Fibroblast of skin of abdomen (primary cell): ENCODE measurements around the gene SPNS2.

Experiments
- DNase-seq: peaks from one replicate; pipeline ENCODE4 v3.0.0-alpha.2; 2013

SPNS2 gene

DNA sequence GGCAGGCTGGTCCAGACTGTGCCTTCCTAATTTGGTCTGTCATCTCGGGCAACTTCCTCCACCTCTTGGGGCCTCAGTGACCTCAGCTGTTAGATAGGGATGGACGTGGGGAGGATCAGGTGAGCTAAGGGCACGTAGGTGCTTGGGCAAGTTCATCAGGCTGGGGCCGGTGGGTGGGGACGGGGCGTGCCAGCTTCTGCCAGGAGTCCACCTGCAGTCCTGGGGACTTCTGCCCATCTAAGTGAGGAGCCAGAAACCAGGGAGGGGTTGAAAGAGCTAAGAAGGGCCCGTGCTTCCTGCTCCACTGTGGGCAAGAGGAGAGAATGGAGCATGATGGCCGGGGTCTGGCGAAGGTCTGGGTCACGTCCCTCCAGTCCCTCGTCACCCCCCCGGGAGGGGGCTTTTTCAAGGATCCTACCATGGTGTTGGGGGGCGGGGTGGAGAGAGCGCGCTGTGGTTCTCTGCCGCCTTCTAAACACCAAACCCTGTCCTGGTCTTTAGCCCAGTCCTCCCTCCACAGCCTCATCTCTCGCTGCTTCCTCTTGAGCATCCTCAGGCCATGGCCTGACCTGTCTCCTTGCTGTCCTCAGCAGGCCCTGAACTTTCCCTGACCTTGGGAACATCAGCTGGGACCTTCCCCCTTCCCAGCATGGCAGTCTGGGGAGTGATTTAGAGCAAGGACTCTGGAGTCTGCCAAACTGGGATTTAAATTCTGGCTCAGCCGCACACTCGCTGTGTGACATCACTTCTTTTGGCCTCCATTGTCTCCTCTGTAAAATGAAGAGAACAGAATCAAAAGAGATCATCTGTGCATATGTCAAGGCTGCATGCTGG is 21.6 kb downstream of the SPNS2 start:
- no peak for DNase-seq

DNA sequence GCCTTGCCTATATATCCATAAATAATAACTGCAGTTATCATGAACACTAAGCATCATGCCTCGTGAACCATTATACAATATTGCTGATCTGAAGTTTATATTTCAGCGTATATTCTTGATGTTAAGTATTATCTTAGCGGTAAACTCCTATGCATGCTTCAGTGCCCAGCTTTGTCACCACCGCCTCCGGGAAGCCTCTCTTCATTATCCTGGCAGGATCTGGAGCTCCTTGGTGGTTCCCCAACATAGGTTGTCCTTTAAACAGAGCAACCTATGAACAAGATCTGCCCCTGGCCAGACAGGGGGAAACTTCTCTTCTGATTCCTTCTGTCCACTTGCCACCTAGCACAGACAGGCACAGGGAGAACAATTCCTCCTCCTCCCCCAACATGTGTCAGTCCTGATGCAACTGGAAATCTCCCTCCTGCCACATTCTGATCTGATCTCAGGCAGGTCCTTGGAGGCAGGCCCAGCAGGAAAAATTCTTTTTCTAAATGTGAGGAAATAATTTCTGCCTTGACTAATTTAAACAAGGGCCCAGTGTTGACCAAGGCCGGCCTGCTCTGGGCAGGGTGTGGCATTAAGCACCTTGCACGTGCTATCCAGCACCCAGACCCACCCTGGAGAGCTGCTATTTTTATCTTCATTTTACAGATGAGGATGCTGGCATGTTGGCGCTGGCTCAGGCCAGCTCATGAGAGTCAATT is 22.4 kb downstream of the SPNS2 start:
- DNase-seq = peak; percentile 23

DNA sequence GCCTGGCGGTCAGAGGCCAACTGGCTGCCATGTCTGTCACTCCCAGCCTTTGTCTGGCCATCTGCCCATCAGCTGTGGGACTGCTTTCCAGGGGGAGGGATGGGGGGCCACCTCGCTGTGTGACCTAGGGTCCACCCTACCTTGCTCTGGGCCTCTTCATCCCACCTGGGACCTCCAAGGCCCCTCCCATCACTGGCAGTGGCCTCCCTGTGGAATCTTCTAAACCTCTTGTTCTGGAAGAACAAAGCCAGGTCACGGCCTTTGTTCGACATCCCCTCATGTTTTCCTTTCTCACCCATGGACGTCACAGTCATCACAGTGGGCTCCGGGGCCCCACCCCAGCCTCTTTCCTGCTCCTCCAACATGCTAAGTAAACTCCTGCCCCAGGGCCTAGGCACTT is 24.0 kb downstream of the SPNS2 start:
- no peak for DNase-seq

DNA sequence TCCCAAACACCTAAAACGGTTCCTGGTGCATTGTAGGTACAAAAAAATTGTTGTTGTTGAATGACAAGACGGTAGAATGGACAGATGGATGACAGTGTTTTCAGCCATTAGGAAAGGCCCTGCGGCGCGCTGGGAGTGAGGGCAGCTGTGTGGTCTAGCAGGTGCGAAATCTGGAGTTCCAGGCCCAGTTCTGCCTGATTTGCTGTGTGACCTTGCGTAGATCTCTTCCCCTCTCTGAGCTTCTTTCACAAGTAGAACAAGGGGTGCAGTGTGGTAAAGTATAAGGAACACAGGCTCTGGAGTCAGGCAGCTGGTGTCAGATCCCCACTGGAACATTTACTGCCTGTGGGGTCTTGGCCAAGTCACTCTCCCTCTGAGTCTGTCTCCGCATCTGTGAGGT is 25.3 kb downstream of the SPNS2 start:
- DNase-seq = no peak

DNA sequence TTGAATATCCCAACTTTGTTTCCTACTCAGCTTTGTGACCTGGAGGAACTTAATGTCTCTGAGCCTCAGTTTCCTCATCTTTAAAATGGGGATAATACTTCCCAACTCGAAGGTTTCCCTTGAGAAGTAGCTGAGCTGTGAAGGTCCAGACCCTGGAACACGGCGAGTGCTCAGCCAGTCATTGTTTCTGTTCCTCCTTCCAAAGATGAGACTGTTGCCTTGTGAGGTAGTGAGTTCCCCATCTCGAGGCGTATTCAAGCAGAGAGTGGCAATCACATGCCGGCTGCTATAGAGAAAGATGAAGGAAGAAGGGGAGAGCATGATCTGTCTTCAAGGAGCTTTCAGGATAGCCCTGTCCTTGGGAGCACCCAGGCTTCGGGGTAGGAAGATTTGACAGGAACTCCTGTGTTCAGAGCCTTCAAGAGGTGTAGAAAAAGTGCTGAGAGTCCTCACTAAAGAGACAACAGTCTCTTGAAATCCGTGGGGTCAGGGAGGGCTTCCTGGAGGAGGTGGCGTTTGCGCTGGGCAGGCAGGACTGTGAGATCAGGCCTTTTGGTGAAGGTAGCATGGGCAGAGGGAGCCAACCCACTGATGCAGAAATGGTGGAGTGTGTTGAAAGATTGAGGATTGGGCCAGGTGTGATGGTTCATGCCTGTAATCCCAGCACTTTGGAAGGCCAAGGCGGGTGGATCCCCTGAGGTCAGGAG is 27.2 kb downstream of the SPNS2 start:
- DNase-seq = no peak

DNA sequence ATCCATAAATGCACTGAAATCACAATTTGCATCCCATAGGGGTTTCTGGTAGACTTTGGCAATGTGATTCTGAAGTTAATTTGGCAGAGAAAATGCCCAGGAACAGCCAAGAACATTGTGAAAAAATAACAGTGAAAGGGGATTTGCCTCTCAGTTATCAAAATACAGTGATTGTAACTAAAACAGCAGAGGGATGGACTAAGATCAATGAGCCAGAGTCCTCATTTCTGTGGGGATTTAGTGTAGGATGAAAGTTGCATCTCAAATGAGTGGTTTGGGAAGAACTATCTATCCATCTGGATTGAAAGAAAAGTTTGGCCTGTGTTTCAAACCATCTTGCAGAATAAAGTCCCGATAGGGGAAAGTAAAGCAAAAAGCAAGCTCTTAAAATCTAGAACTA is 28.5 kb downstream of the SPNS2 start:
- no peak for DNase-seq

DNA sequence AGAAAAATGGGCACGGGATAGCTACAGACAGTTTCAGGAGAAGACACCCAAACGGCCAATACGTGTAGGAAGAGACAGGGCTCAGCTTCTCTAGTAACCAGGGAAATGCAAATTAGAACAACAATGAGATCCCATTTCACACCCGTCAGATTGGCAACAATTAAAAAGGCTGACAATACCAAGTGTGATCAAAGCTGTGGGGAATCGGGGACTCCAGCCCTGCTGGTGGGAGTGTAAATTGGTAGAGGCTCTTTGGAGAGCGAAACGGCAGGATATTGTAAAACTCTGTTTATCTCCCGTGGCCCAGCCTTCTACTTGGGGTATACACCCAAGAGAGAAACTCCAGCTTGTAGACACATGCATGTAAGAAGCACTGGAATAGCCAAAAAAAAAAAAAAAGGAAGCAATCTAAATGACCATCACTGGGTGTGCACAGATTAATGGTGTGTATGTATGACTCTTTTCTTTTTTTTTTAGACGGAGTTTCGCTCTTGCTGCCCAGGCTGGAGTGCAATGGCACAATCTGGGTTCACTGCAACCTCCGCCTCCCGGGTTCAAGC is 29.0 kb downstream of the SPNS2 start:
- no peak for DNase-seq

DNA sequence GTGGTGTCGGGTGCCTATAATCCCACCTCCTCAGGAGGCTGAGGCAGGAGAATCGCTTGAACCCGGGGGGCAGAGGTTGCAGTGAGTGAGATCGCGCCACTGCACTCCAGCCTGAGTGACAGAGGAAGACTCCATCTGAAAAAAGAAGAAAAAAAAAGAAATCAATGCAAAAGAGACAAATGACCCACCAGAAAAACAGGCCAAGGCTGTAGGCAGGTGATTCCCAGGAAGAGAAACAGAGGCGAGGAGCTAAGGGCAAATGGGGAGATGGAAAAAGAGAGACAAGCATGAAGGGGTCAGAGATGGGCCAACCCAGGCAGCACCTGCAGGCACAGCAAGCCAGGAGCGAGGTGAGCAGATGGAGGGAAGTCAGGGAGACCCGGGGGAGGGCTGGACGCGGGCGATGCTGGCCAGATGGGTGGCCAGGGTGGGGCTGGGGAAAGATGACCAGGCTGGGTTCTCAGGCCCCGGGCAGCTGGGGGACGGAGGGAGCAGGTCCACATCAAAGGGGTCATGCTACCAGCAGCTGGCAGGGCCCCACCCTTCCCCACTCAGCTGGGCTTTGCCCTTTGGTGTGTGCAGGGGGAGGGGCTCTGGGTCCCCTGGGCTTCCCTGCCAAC is 31.0 kb downstream of the SPNS2 start:
- no peak for DNase-seq

DNA sequence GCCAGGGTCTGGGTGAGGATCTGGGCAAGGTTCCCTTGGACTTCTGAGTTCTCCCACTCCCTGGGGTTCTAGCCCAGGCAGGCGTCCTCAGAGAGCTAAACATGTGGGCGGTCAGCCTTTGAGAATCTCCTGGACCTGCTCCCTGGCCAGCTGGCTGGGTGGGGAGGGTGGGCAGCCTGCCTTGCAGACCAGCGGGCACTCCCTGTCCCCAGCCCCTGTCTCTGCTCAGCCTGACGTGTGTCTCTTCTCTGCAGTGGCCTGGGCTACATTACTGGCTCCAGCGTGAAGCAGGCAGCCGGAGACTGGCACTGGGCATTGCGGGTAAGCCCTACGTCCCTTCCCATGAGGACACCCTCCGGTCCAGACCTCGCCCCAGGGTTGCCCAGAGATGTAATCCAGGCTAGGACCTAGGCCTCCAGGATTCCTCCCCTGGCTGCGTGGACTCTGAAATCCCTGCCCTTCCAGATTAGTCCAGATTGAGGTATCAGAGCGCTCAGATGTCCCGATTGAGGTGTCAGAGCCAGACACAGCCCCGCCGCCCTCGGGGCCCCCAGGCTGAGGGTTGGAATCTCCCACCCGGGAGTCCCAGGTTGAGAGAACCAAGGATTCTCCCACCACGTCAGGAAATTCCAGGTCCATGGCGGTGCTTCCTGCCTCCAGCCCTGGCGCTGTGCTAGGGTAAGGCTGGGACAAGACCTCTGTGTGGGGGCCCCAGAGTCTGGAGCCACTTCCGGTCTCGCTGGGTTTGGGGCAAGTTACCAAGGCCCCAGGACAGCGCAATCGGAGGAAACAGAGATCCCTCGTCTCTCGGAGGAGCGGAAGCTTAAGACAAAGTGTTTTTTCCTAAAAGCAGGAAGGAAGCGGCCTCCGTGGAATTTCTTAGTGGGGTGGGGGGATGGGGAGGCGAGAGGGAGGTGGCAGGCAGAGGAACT is 32.4 kb downstream of the SPNS2 start:
- DNase-seq = peak; percentile 13

DNA sequence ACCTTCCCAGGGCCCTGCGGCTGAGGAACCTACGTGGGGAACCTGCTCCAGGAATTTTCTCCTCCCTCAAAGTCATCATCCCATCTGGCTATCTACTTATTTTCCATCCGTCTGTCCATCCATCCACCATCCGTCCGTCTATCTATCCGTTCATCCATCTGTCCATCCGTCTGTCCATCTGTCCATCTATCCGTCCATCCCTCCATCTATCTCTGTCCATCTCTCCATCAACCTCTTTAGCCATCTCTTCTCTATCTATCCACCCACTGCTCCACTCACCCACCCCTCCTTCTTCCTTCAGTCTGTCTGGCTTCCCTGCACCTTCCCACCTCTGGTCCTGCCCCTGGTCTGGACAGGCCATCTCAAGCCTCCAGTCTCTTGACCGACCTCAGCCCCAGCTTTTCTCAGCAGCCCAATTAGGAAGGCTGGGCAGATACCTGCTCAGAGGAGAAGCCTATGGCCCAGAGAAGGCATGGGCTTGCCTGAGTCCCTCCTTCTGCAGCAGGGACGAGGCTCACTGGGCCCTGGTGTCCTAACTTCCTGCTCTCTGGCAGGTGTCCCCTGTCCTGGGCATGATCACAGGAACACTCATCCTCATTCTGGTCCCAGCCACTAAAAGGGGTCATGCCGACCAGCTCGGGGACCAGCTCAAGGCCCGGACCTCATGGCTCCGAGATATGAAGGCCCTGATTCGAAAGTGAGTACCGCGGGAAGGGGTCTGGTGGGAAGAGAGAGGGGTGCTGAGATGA is 33.5 kb downstream of the SPNS2 start:
- DNase-seq = no peak

DNA sequence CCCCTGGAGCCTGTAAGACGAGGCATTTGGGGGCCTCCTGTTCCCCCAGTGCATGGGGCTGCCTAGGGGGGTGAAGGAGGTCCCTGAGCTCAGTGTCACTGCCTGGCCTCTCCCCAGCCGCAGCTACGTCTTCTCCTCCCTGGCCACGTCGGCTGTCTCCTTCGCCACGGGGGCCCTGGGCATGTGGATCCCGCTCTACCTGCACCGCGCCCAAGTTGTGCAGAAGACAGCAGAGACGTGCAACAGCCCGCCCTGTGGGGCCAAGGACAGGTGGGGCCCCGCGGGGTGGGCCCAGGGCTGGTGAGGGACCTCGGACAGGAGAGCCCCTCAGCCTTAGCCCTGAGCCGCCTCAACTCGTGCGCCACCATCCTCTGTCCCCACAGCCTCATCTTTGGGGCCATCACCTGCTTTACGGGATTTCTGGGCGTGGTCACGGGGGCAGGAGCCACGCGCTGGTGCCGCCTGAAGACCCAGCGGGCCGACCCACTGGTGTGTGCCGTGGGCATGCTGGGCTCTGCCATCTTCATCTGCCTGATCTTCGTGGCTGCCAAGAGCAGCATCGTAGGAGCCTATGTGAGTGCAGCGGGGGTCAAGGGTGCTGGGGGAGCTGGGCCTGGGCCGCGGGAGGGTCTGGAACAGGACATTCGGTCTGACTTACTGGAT is 34.3 kb downstream of the SPNS2 start:
- DNase-seq = no peak

DNA sequence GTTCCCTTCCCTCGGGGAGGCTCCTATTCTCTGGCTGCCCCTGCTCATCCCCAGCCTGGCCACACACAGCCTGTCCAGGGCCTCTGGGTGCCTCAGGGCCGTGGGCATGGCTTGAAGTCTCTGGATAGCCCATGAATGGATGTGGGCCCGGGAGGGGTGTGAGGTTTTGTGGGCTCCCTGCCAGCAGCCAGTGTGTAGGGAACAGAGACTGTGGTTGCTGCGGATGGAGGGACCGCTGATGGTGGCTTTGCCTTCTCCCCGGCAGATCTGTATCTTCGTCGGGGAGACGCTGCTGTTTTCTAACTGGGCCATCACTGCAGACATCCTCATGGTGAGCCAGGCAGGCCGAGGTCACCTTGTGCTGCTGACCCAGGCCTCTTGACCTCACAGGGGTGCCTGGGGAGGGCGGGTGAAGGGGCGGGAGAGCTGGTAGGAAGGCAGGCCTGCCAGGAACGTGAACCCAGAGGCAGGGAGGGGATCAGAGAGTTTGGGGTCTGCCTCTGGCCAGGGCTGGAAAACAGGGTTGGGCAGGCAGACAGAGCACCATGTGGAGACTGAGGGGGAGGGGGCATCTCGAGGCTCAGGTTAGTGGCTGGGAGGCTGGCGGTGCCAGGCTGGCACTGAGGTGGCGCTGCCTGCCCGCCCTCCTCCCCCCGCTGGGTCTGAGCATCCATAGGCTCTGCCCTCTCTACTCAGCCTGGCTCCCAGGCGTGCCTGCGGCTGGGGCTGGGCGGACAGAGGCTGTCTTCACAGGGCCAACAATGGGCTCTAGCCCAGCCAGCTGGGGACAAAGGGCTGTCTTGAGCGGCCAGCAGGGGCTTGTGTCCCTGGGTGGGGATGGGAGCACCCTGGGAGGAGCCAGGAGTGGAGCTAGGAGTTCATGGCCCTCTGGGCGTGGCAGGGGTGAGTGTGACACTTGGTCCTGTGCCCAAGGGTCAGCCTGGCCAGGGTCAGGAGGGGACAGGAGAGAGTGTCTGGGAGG is 35.1 kb downstream of the SPNS2 start:
- DNase-seq = no peak

DNA sequence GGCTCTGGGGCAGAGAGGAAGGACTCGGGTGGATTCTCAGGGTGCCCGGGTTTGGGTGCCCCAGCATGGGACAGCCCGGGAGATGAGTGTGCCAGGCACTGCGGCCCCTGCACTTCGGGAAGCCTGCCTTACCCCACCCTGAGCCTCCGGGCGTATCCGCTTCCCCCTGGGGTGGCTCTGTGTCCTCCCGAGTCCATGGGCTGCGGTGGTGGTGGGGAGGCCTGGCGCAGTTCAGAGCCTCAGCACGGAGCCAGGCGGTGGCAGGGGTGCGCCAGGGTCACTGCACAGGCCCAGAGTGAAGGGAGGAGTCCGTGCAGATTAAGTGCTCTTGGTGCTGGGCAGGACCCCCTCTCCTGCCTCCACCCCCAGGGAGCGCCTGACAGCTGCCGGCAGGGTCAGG is 35.8 kb downstream of the SPNS2 start:
- no peak for DNase-seq

DNA sequence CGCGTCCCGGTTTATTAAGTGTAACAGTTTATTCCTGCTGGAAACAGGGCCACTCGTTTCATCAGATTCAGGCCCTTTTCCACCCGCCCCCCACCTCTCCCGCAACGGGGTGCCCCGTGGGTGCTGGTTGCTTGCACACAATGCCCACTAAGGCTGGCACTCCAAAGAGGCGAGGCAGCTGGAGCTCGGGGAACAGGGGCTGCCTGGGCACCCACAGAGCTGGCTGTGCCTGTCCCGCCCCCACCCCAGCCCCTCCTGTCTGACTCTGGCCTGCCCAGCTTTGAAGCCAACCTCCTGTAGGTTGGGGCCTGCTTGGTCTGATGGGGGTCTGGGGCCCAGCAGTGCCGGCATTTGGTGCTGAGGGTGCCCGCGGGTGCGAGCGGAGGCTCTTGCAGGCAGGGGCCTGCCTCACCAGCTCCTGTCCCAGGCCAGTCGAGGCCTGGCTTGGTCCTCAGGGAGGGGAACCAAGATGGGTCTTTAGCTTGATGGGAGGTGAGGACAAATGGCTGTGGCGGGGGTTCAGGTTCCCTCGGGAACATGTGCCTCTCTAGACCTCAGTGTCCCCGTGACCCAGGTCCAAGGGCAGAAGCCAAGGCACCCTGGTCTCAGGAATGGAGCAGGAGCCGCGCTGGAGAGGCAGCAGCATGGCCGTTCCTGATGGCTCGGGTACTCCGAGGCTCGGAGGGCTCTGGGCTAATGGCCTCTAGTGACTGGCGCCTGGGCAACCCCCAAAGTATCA is 36.4 kb downstream of the SPNS2 start:
- DNase-seq = no peak

DNA sequence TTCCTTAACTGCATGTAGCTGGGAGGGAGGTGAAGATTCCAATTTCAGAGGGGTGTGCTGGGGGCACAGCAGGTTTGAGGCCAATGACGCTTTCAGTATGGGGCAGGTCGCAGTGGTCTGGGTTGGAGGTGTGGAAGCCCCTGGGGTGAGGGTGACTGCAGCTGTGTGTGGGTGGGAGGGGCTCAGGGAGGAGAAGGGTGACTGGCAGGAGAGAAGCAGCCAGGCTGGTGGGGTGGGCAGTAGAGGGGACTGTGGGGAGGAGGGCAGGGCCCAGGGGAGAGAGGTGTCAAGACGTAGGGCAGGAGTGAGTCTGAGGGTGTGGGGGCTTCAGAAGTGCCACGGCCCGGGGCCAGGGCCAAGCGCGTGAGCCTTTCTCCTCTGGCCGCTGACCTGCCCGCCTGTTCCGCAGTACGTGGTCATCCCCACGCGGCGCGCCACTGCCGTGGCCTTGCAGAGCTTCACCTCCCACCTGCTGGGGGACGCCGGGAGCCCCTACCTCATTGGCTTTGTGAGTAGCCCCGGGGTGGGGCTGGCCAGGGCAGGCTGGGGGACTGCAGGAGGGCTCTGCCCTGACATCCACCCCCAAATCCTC is 37.1 kb downstream of the SPNS2 start:
- no peak for DNase-seq

DNA sequence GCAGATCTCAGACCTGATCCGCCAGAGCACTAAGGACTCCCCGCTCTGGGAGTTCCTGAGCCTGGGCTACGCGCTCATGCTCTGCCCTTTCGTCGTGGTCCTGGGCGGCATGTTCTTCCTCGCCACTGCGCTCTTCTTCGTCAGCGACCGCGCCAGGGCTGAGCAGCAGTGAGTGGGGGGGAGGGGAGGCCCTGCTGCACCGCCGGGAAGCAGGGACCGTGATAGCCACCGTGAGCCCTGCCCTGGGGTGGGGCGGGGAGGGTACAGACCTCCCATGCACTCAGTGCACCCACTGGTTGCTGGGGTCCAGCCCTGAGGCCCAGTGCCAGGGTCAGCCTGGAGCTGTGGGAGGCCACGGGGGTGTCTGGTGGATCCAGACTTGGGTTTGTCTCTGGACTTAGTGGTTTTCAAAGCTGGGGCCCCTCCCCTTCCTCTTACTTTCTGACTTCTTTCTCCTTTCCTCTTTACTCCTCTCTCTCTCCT is 37.6 kb downstream of the SPNS2 start:
- peak; percentile 13 for DNase-seq

DNA sequence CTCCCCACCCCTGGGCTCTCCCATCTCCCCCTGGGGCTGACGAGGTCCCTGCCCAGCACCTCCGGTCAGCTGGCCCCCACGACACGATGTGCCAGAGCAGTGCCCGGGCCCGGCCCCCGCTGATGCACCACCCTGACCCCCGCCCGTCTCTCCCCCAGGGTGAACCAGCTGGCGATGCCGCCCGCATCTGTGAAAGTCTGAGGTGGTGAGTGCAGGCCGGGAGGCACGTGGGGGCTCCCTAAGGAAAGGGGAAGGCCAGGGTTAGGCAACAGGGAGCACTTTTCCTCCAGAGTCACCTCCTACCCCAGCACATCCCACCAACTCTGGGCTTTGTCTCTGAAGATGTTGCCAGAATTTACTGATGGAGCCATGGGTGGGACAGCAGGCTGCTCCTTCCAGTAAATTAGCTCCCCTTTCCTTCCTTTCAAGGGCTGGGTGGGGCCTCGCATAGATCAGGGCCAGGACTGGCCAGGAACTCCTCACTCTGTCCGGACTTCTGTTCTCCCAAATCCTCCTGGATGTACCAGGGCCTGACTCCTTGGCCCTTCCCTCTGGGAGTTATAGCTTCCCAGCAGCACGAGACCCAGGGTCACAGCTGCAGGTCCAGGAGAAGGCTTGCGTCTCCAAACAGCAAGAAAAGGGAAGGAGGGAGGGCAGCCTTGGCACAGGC is 38.2 kb downstream of the SPNS2 start:
- DNase-seq = peak; percentile 14
